ENCODE results near the gene ABCC9.

DNA sequence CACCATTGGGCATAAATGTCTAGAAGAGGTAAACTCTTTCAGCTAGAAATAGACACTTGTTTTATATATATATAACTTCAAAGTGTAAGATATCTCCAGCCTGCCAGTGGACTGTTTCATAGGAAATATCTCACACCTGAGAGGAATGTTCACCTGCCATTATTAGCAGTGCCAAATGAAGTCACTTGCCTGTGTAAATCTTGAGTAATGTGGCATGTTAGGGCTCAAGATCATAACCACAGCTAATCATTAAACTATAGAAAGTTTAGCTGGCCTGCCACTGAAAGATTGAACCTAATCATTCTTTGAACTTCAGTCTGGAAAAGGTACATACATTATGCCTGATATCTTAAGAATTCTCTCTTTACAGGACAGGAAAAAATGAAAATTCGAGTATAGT lies 141.2 kb downstream of the ABCC9 start:
- TF ChIP-seq POLR2A (IDR thresholded peaks at IDR 0.05) = no peak
- no peak for TF ChIP-seq CTCF (IDR thresholded peaks at IDR 0.05)
- TF ChIP-seq EP300 (IDR thresholded peaks at IDR 0.05) = no peak

Measured in ovary (tissue), 3 donors.